Thyroid gland (tissue), 4 donors: ENCODE measurements around the gene BCDIN3D. TPM values are rescaled to one million over a fixed set of nuclear protein-coding genes. Genes with fewer than 3 reads are reported as not detected.

ENCODE experiments used
- DNase-seq, 2 donors: peaks; one replicate each; pipeline ENCODE4 v3.0.0-alpha.2; 2019
- H3K27ac ChIP-seq, 3 donors: fragments of 200-600 bp; sonication (generic); 1 replicate in 2 of 3; 2 replicates in 1 of 3; pipeline ENCODE4 v1.5.1; 2016 to 2019; ENCODE audit warnings: mild to moderate bottlenecking in 1 of 3, moderate library complexity in 1 of 3
- H3K27me3 ChIP-seq: fragments of 200-600 bp; sonication (generic); one replicate; pipeline ENCODE4 v1.5.1; 2019
- H3K36me3 ChIP-seq, 2 donors: fragments of 200-600 bp; sonication (generic); one replicate each; pipeline ENCODE4 v1.5.1; 2016 to 2019
- H3K4me1 ChIP-seq, 2 donors: fragments of 200-600 bp; sonication (generic); one replicate each; pipeline ENCODE4 v1.5.1; 2017 to 2019
- H3K4me3 ChIP-seq, 3 donors: fragments of 200-600 bp; sonication (generic); replicated peaks in 1 of 3; 1 replicate in 2 of 3; 2 replicates in 1 of 3; pipeline ENCODE4 v1.5.1; 2016; ENCODE audit warnings: mild to moderate bottlenecking in 1 of 3
- H3K9me3 ChIP-seq: fragments of 200-600 bp; sonication (generic); one replicate; pipeline ENCODE4 v1.5.1; 2017
- POLR2A ChIP-seq, 2 donors: fragments of 450-650 bp; IDR thresholded peaks; one replicate each; pipeline ENCODE4 v1.6.1; 2017; ENCODE audit warnings: antibody characterized with exemption in 2 of 2, mild to moderate bottlenecking in 2 of 2, moderate library complexity in 1 of 2
- WGBS, 2 donors: methylation state at CpG; one replicate each; pipeline ENCODE4 v1.1.5; 2017; 5-methylcytosine and 5-hydroxymethylcytosine counted together
- intact Hi-C: fragments of 100-400 bp; cut with DNase I; formaldehyde crosslinking; loops from one replicate; pipeline ENCODE4 v1.15.1; 2023
- total RNA-seq, 4 donors: library from RNA; depleted of rRNA; stranded (reverse); fragments of >200 nt; gene quantifications; one replicate each; pipeline ENCODE4 v1.2.3, GENCODE V29; 2016
- TF ChIP-seq, protein P1 (sequence below), 6 experiments: fragments of 200-600 bp in 3 of 6; fragments of 450-650 bp in 3 of 6; sonication (generic) in 3 of 6; IDR thresholded peaks; one replicate each; pipeline ENCODE4 v1.5.1; 2016 to 2019; ENCODE audit warnings: antibody characterized with exemption in 6 of 6, mild to moderate bottlenecking in 2 of 6, inconsistent platforms in 1 of 6, moderate library complexity in 1 of 6

The BCDIN3D gene
- total RNA-seq, 4 donors from 2014 or later = 3.9 to 6.1 (median 4.1) TPM

GRCh38 chr12:49868952-49869815 lies 26.3 kb upstream of the BCDIN3D start:
- H3K27me3 ChIP-seq = no peaks in the 10 kb centered on the region
- peaks cover 35 to 57% of the 10 kb centered on the region in 2 donors for H3K4me1 ChIP-seq
- TF ChIP-seq, protein P1, sequence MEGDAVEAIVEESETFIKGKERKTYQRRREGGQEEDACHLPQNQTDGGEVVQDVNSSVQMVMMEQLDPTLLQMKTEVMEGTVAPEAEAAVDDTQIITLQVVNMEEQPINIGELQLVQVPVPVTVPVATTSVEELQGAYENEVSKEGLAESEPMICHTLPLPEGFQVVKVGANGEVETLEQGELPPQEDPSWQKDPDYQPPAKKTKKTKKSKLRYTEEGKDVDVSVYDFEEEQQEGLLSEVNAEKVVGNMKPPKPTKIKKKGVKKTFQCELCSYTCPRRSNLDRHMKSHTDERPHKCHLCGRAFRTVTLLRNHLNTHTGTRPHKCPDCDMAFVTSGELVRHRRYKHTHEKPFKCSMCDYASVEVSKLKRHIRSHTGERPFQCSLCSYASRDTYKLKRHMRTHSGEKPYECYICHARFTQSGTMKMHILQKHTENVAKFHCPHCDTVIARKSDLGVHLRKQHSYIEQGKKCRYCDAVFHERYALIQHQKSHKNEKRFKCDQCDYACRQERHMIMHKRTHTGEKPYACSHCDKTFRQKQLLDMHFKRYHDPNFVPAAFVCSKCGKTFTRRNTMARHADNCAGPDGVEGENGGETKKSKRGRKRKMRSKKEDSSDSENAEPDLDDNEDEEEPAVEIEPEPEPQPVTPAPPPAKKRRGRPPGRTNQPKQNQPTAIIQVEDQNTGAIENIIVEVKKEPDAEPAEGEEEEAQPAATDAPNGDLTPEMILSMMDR (IDR thresholded peaks at IDR 0.05) = no peak
- peak in 1 of 2 donors; percentile 27 for TF ChIP-seq POLR2A (IDR thresholded peaks at IDR 0.05)
- intact Hi-C loops = loop anchor here (5.0 to 10.0 kb wide), 2 partner anchors 98 to 186 kb away; partner anchors contain the start of gene ASIC1
- 19 to 21% methylated on average over 10 to 15 of the region's 16 CpGs for WGBS, 2 donors
- H3K4me3 ChIP-seq = no peak overlapping the region
- peak overlapping the region; percentile 84 to 88 (median 85) for H3K27ac ChIP-seq
- no peaks in the 10 kb centered on the region for H3K36me3 ChIP-seq
- peak; percentile 96 to 97 for DNase-seq
- H3K9me3 ChIP-seq = no peaks in the 10 kb centered on the region

- intact Hi-C loops = loop anchor here (5.0 to 10.0 kb wide), 2 partner anchors 99 to 186 kb away; partner anchors contain the start of gene ASIC1
- Histone ChIP-seq H3K36me3 (no peaks in the 10 kb centered on the region), H3K4me1 (peaks cover 28 to 56% of the 10 kb centered on the region in 2 donors), H3K9me3 (no peaks in the 10 kb centered on the region), H3K4me3 (no peak overlapping the region), H3K27ac (peak overlapping the region; percentile 10 to 84 (median 51)), H3K27me3 (no peaks in the 10 kb centered on the region)
- TF ChIP-seq, protein P1 (IDR thresholded peaks at IDR 0.05) = no peak
- TF ChIP-seq POLR2A (IDR thresholded peaks at IDR 0.05) = no peak
- DNase-seq = peak in 1 of 2 donors; percentile 12
- WGBS, 2 donors = 81 to 88% methylated on average over 15 to 16 of the region's 16 CpGs
Measured at GRCh38 chr12:49868449-49868848, 25.5 kb upstream of the BCDIN3D start.

GRCh38 chr12:49867570-49868341 lies 24.9 kb upstream of the BCDIN3D start:
- TF ChIP-seq, protein P1 (IDR thresholded peaks at IDR 0.05) = no peak
- TF ChIP-seq POLR2A (IDR thresholded peaks at IDR 0.05) = no peak
- Histone ChIP-seq H3K4me1 (peaks cover 29 to 56% of the 10 kb centered on the region in 2 donors), H3K9me3 (no peaks in the 10 kb centered on the region), H3K27me3 (no peaks in the 10 kb centered on the region), H3K36me3 (no peaks in the 10 kb centered on the region), H3K4me3 (no peak overlapping the region), H3K27ac (peak overlapping the region in 1 of 3 donors; percentile 51)
- DNase-seq = peak in 1 of 2 donors; percentile 15
- 50 to 60% methylated on average over 11 of the region's 11 CpGs for WGBS, 2 donors
- intact Hi-C loops = loop anchor here (5.0 to 10.0 kb wide), 2 partner anchors 100 to 187 kb away; partner anchors contain the start of gene ASIC1

DNA sequence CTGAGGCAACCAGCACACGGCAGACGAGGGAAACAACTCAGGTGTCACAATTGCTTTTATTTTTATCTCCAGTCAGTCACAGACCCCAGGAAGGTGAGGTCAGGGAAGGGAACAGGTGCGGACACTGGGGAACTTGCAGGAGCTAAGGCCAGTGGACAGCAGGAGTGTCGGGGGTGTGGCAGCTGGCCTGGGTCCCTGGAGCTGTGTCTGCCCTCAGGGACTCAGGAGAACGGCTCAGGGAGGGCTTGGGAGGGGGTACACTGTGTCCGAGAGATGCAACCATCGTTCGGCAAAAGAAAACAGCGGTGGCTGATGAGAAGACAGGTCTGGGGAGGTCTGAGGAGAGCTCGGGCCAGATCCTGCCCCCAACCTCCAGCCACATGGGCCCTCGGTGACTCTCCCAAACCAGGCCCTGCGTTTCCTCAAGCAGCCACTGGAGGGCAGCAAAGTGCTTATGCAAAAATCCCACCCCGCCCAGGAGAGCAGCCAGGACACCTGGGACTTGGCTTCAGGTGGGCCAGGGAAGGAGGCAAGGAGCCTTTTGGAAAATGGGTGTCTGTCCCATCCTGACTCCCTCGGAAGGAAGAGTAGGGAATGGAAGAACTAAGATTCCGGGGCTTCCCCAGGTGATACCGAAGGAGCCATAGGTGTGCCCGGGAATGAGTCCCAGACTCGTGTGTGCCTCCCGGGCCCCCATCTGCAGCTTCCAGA lies 24.1 kb upstream of the BCDIN3D start:
- 32 to 35% methylated on average over 13 to 19 of the region's 19 CpGs for WGBS, 2 donors
- Histone ChIP-seq H3K27me3 (no peaks in the 10 kb centered on the region), H3K9me3 (no peaks in the 10 kb centered on the region), H3K27ac (no peak overlapping the region), H3K4me1 (peaks cover 28 to 57% of the 10 kb centered on the region in 2 donors), H3K4me3 (no peak overlapping the region), H3K36me3 (no peaks in the 10 kb centered on the region)
- DNase-seq = peak; percentile 79 to 85
- no peak for TF ChIP-seq POLR2A (IDR thresholded peaks at IDR 0.05)
- TF ChIP-seq, protein P1 (IDR thresholded peaks at IDR 0.05) = peak; percentile 82 to 100 (median 92)
- intact Hi-C loops = loop anchor here (5.0 to 10.0 kb wide), 2 partner anchors 100 to 188 kb away; partner anchors contain the start of gene ASIC1
